HL-60/S4 treated with phorbol 12-myristate 13-acetate at 8.2 ng/mL for 4 days and 3 days (cell line): ENCODE data around the gene SANBR.

Source experiments
- in situ Hi-C: fragments of 300-500 bp; cut with MboI; formaldehyde crosslinking; loops from 2 replicates; pipeline ENCODE4 v1.15.0; 2022; ENCODE audit warnings: low sequenced_read_pairs

The SANBR gene

DNA sequence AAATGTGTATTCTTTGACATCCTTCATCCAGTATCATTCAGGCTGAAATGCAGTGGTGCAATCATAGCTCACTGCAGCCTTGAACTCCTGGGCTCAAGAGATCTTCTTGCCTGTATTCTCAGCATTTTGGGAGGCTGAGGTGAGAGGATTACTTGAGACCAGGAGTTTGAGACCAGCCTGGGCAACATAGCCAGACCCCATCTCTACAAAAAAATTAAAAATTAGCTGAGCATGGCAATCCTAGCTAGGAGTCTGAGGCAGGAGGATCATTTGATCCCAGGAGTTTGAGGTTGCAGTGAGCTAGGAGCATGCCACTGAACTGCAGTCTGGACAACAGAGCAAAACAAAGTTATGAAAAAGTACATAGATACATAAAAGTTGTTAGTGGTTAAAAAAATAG lies 24.1 kb downstream of the SANBR start:
- in situ Hi-C loops = no loop called here

DNA sequence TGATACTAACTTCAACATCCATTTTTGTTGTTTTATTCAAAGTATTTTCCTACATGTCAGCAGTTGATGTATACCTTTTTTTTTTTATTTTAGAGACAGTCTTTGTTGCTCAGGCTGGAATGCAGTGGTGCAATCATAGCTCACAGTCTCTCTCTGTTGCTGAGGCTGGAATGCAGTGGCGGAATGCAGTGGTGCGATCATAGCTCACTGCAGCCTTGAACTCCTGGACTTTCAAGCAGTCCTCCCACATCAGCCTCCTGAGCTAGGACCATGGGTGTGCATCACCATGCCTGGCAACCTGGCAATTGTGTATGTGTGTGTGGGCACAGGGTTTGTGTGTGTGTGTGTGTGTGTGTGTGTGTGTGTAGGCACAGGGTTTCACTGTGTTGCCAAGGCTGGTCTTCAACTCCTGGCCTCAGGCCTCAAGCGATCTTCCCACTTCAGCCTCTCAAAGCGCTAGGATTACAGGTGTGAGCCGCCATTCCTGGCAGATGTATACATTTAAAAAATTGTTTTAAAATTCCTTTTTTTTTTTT lies 24.8 kb downstream of the SANBR start:
- in situ Hi-C loops = no loop called here

DNA sequence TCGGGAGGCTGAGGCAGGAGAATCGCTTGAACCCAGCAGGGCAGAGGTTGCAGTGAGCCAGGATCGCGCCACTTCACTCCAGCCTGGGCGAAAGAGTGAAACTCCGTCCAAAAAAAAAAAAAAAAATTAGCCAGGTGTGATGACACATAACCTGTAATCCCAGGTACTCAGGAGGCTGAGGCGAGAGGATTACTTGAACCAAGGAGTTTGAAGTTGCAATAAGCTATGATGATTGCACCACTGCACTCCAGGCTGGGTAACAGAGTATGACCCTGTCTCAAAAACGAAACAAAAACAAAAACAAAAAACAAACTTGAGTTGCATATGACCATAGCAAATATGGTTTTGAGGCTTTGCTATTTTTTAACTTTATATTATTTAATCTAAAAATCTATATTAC lies 25.8 kb downstream of the SANBR start:
- in situ Hi-C loops = no loop called here

DNA sequence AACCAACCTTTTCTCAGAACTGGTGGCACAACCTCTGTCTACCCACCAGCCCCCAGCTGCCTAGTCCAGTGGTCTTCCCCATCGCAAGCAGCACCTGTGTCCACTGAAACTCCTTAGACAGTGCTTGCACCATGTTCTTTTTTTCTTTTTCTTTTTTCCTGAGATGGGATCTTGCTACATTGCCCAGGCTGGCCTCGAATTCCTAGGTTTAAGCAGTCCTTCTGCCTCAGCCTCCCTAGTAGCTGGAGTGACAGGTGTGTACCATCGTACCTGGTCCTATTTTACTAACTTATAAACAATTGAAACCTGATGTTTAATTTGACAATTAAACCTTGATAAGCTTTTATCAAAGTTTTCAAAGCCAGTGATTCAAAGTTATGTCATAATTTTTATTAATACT lies 30.8 kb downstream of the SANBR start:
- in situ Hi-C loops = no loop called here

DNA sequence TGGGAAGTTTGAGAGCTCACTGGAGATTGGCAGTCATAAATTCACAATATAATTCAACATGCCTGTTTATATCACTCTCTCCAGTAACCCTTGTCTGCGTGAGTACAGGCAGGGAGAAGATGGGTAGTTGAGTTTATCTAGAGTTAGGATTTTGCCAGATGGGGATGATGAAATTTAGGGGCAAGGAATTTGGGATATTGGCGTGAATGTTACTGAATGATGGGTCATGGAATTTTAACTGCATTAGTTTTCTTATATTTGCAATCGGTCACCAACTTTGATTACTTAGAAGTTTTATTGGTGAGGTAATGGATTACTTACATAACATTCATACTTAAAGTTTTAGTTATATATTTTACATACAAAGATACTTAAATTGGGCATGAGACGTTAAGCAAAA lies 35.1 kb downstream of the SANBR start:
- in situ Hi-C loops = no loop called here

DNA sequence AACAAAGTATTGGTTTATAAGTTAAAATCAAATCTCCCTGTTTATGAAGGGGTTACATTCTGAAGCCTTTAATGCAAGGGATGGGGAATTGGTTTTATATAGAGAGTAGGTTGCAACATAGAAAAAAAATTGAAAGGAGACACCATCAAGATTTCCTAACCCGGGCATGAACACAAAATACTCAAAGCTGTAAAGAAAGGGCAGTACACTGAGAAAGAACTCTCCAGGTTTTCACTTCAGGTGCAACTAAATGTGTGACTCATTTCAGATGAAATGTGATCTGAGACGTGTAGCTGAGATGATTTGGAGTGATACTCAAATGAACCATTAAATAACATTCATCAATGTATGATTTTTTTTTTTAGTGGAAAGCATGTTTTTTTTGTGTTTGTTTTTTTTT lies 43.6 kb downstream of the SANBR start:
- in situ Hi-C loops = no loop called here

GRCh38 chr2:61111708-61112107 lies 46.0 kb downstream of the SANBR start:
- in situ Hi-C loops = no loop called here

DNA sequence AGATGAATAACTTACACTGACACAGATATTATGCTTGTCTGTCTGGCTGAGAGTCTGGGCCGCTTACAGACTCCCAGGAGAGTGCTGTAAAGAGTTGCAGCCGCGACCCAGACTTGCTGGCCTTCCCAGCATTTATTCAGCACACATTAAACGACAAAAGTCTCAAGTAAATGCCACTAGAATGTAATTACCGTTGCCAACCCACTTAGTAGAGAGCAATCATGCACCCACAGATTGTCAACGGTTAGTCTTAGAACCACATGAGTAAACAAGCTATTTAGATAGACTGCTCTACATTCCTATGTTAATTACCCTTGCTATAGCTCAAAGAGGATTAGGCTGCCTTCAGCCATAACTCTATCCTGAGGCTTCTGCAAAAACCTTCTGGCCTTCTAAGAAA lies 48.5 kb downstream of the SANBR start:
- in situ Hi-C loops = no loop called here
